NCI-H2029 (cell line): ENCODE data around the gene NOS3.
A peak's percentile ranks its signal among the peaks of the same experiment; 100 is the strongest.
"Not testable (repeated sequence)": the region's sequence is repeated elsewhere in the genome, so short reads cannot be mapped to it uniquely, and the experiment has no call there.

Source experiments
- DNase-seq: peaks from one replicate; lab custom pipeline; 2025; lab: John Stamatoyannopoulos, UW

NOS3 gene

GRCh38 chr7:151000897-151001495 is 10.2 kb downstream of the NOS3 start:
- no peak for DNase-seq

GRCh38 chr7:151001546-151001945 is 10.7 kb downstream of the NOS3 start:
- no peak for DNase-seq

GRCh38 chr7:151003572-151003971 is 12.8 kb downstream of the NOS3 start:
- DNase-seq, result peak; percentile 86

- DNase-seq, result no peak
Measured at GRCh38 chr7:151005566-151005965, 14.7 kb downstream of the NOS3 start.

- DNase-seq, result no peak
Measured at GRCh38 chr7:151006590-151007300, 15.9 kb downstream of the NOS3 start.

GRCh38 chr7:151007469-151007898 is 16.7 kb downstream of the NOS3 start:
- no peak for DNase-seq

- no peak for DNase-seq
Measured at GRCh38 chr7:151008143-151008510, 17.3 kb downstream of the NOS3 start.

GRCh38 chr7:151008511-151009323 is 17.9 kb downstream of the NOS3 start:
- DNase-seq, result no peak

- no peak for DNase-seq
Measured at GRCh38 chr7:151009327-151010036, 18.7 kb downstream of the NOS3 start.

GRCh38 chr7:151010037-151010306 is 19.2 kb downstream of the NOS3 start:
- DNase-seq, result no peak

- no peak for DNase-seq
Measured at GRCh38 chr7:151010307-151011096, 19.7 kb downstream of the NOS3 start.

GRCh38 chr7:151011097-151011409 is 20.2 kb downstream of the NOS3 start:
- DNase-seq, result no peak

- not testable (repeated sequence) for DNase-seq
Measured at GRCh38 chr7:151011616-151012015, 20.8 kb downstream of the NOS3 start.

- no peak for DNase-seq
Measured at GRCh38 chr7:151012031-151012692, 21.3 kb downstream of the NOS3 start.

GRCh38 chr7:151012911-151013347 is 22.1 kb downstream of the NOS3 start:
- no peak for DNase-seq

GRCh38 chr7:151013356-151013732 is 22.5 kb downstream of the NOS3 start:
- DNase-seq, result no peak

- no peak for DNase-seq
Measured at GRCh38 chr7:151013733-151014497, 23.1 kb downstream of the NOS3 start.

- DNase-seq, result no peak
Measured at GRCh38 chr7:151014950-151015349, 24.1 kb downstream of the NOS3 start.

- no peak for DNase-seq
Measured at GRCh38 chr7:151015967-151016366, 25.1 kb downstream of the NOS3 start.

GRCh38 chr7:151016505-151016904 is 25.7 kb downstream of the NOS3 start:
- no peak for DNase-seq

- no peak for DNase-seq
Measured at GRCh38 chr7:151016942-151017341, 26.1 kb downstream of the NOS3 start.
